Measurements from ENCODE around the gene METRN. TPM values are rescaled to one million over a fixed set of nuclear protein-coding genes. Genes with fewer than 3 reads are reported as not detected.
"Not testable (repeated sequence)": the region's sequence is repeated elsewhere in the genome, so short reads cannot be mapped to it uniquely, and the experiment has no call there.

Gene METRN
- total RNA-seq, 2 experiments from 2014 or later, result 2.6 to 3.2 TPM

- Mint-ChIP-seq H3K27ac (peak overlapping the region; percentile 88), H3K36me3 (ENCODE audit: low read depth) (peaks cover 5% of the 10 kb centered on the region), H3K4me3 (peak overlapping the region; percentile 96), H3K4me1 (ENCODE audit: low read depth) (peaks cover 15% of the 10 kb centered on the region), H3K9me3 (no peaks in the 10 kb centered on the region), H3K27me3 (no peaks in the 10 kb centered on the region)
- Histone ChIP-seq H3K36me3 (ENCODE audit: insufficient read depth, low read length) (peaks cover 11% of the 10 kb centered on the region), H3K4me1 (ENCODE audit: insufficient read depth, low read length) (peaks cover 52% of the 10 kb centered on the region), H3K27me3 (ENCODE audit: control insufficient read depth in 1 of 2, insufficient read depth in 2 of 2, low read length in 2 of 2) (no peaks in the 10 kb centered on the region), H3K27ac (ENCODE audit: low read depth in 1 of 2, low read length in 2 of 2) (peak overlapping the region; percentile 69 to 73), H3K4me3 (ENCODE audit: low read length) (peak overlapping the region; percentile 88), H3K9me3 (ENCODE audit: control insufficient read depth in 1 of 2, insufficient read depth in 1 of 2, low read length in 2 of 2) (peaks cover 0 to 7% of the 10 kb centered on the region in 2 experiments)
- TF ChIP-seq CTCF (IDR thresholded peaks at IDR 0.05), result no peak
- ATAC-seq (ENCODE audit: poor library complexity) (no peak), DNase-seq (peak in 1 of 14 experiments; percentile 44)
- intact Hi-C loops (cut with DNase I, micrococcal nuclease), result no loop called here
- ChIA-PET POLR2A (interaction anchor here (0.9 to 3.0 kb wide), 9 partner anchors 8 to 314 kb away, joined by 3 to 35 read pairs (median 6); partner anchors contain the start of genes CHTF18, METTL26, RHOT2 and RPUSD1), CTCF (interaction anchor here (1.0 to 1.3 kb wide), 2 partner anchors 22 to 23 kb away, joined by 3 read pairs; no protein-coding TSS in a partner anchor)
Observed at GRCh38 chr16:689175-689897, 25.6 kb upstream of the METRN start.

GRCh38 chr16:691242-691641 lies 23.7 kb upstream of the METRN start:
- H3K27me3 ChIP-seq (ENCODE audit: control insufficient read depth in 1 of 2, insufficient read depth in 2 of 2, low read length in 2 of 2); CTCF ChIA-PET; H3K27ac Mint-ChIP-seq; H3K36me3 ChIP-seq (ENCODE audit: insufficient read depth, low read length); H3K27ac ChIP-seq (ENCODE audit: low read depth in 1 of 2, low read length in 2 of 2); H3K4me3 ChIP-seq (ENCODE audit: low read length); H3K9me3 Mint-ChIP-seq; H3K36me3 Mint-ChIP-seq (ENCODE audit: low read depth); ATAC-seq (ENCODE audit: poor library complexity); DNase-seq; H3K9me3 ChIP-seq (ENCODE audit: control insufficient read depth in 1 of 2, insufficient read depth in 1 of 2, low read length in 2 of 2); H3K27me3 Mint-ChIP-seq: not testable (repeated sequence)
- H3K4me1 ChIP-seq (ENCODE audit: insufficient read depth, low read length), result peaks cover 51% of the 10 kb centered on the region
- intact Hi-C loops (cut with DNase I, micrococcal nuclease), result loop anchor here in 1 of 2 experiments (10.0 kb wide), 2 partner anchors 724 to 1274 kb away; partner anchors contain the start of genes RNF151, RPS2 and UNKL
- POLR2A ChIA-PET, result interaction anchor here (0.7 to 2.2 kb wide), 4 partner anchors 11 to 116 kb away, joined by 3 to 8 read pairs (median 3); partner anchors contain the start of genes CHTF18, RHOT2, RPUSD1 and STUB1
- peaks cover 22% of the 10 kb centered on the region for H3K4me1 Mint-ChIP-seq (ENCODE audit: low read depth)
- peak overlapping the region; percentile 96 for H3K4me3 Mint-ChIP-seq

- peak overlapping the region; percentile 80 for H3K4me3 Mint-ChIP-seq
- H3K4me3 ChIP-seq (ENCODE audit: low read length), result no peak overlapping the region
- CTCF ChIA-PET, result no interaction called here
Observed at GRCh38 chr16:692356-693108, 22.4 kb upstream of the METRN start.

More at GRCh38 chr16:692356-693108, 22.4 kb upstream of the METRN start:
- no peak overlapping the region for H3K27ac ChIP-seq (ENCODE audit: low read depth in 1 of 2, low read length in 2 of 2)
- peaks cover 0 to 7% of the 10 kb centered on the region in 2 experiments for H3K9me3 ChIP-seq (ENCODE audit: control insufficient read depth in 1 of 2, insufficient read depth in 1 of 2, low read length in 2 of 2)
- H3K4me1 ChIP-seq (ENCODE audit: insufficient read depth, low read length), result peaks cover 56% of the 10 kb centered on the region
- intact Hi-C loops (cut with DNase I, micrococcal nuclease), result loop anchor here in 1 of 2 experiments (10.0 kb wide), 2 partner anchors 722 to 1272 kb away; partner anchors contain the start of genes RNF151, RPS2 and UNKL
- no peak for DNase-seq
- Mint-ChIP-seq H3K36me3 (ENCODE audit: low read depth) (peaks cover 5% of the 10 kb centered on the region), H3K27me3 (no peaks in the 10 kb centered on the region), H3K27ac (peak overlapping the region; percentile 57), H3K9me3 (no peaks in the 10 kb centered on the region), H3K4me1 (ENCODE audit: low read depth) (peaks cover 22% of the 10 kb centered on the region)
- POLR2A ChIA-PET, result interaction anchor here (1.3 to 4.1 kb wide), 5 partner anchors 8 to 28 kb away, joined by 3 to 55 read pairs (median 6); partner anchors contain the start of genes ANTKMT, JMJD8, RHOT2 and STUB1
- no peak for ATAC-seq (ENCODE audit: poor library complexity)
- no peak for TF ChIP-seq CTCF (IDR thresholded peaks at IDR 0.05)
- H3K27me3 ChIP-seq (ENCODE audit: control insufficient read depth in 1 of 2, insufficient read depth in 2 of 2, low read length in 2 of 2), result no peaks in the 10 kb centered on the region
- no peaks in the 10 kb centered on the region for H3K36me3 ChIP-seq (ENCODE audit: insufficient read depth, low read length)
